ENCODE measurements around the gene CCN6. TPM values are rescaled to one million over a fixed set of nuclear protein-coding genes. Genes with fewer than 3 reads are reported as not detected.

The CCN6 gene
- total and polyA plus RNA-seq, 2 donors (not counting 1 experiment from before 2014, with no cell fraction given) = not detected

- Histone ChIP-seq H2AFZ (ENCODE audit: insufficient read depth, low read depth, low read length, poor library complexity, severe bottlenecking) (no peak overlapping the region), H3K27me3 (replicated peaks in 1 of 4; ENCODE audit: control extremely low read depth in 1 of 4, control insufficient read depth in 3 of 4, insufficient read depth in 4 of 4, low read length in 3 of 4) (no peaks in the 10 kb centered on the region), H3K4me2 (replicated peaks; ENCODE audit: low read depth, low read length, poor library complexity, severe bottlenecking) (no peak overlapping the region), H3K9me3 (ENCODE audit: control extremely low read depth in 1 of 3, control insufficient read depth in 2 of 3, insufficient read depth in 1 of 3, low read length in 2 of 3) (no peaks in the 10 kb centered on the region), H4K20me1 (ENCODE audit: control insufficient read depth, insufficient read depth, low read length, poor library complexity, severe bottlenecking) (no peaks in the 10 kb centered on the region), H3K36me3 (replicated peaks in 1 of 2; ENCODE audit: control extremely low read depth in 1 of 2, control insufficient read depth in 1 of 2, extremely low read depth in 1 of 2, insufficient read depth in 2 of 2, low read length in 1 of 2) (no peaks in the 10 kb centered on the region), H3K27ac (ENCODE audit: low read length in 2 of 2) (no peak overlapping the region), H3K9ac (ENCODE audit: low read length) (no peak overlapping the region), H3K4me3 (ENCODE audit: control extremely low read depth in 1 of 5, extremely low read depth in 1 of 5, insufficient read depth in 1 of 5, low read depth in 2 of 5, low read length in 4 of 5) (no peak overlapping the region), H3K79me2 (ENCODE audit: control insufficient read depth, insufficient read depth, low read length) (no peaks in the 10 kb centered on the region), H3K4me1 (ENCODE audit: control insufficient read depth in 2 of 2, insufficient read depth in 2 of 2, low read length in 2 of 2) (no peaks in the 10 kb centered on the region)
- CTCF ChIA-PET = interaction anchor here (0.6 to 3.5 kb wide), 4 partner anchors 12 to 146 kb away, joined by 3 to 16 read pairs (median 4); no protein-coding TSS in a partner anchor
- intact Hi-C loops (cut with micrococcal nuclease) = no loop called here
- 82% methylated on average over 4 of the region's 6 CpGs for WGBS (ENCODE audit: insufficient coverage)
- no peak for TF ChIP-seq CTCF (IDR thresholded peaks at IDR 0.05)
- Mint-ChIP-seq H3K9me3 (ENCODE audit: insufficient read depth) (no peaks in the 10 kb centered on the region), H3K4me3 (no peak overlapping the region), H3K4me1 (no peaks in the 10 kb centered on the region), H3K27ac (no peak overlapping the region), H3K27me3 (no peaks in the 10 kb centered on the region)
- POLR2A ChIA-PET = no interaction called here
- DNase-seq = no peak
- no peak for ATAC-seq (ENCODE audit: low read depth)
These were observed 37.6 kb upstream of the CCN6 start for GRCh38 chr6:112016320-112016719.

- ChIA-PET CTCF (interaction anchor here (1.0 to 3.5 kb wide), 4 partner anchors 11 to 29 kb away, joined by 3 to 16 read pairs (median 4); no protein-coding TSS in a partner anchor), POLR2A (no interaction called here)
- no peak overlapping the region for H3K4me3 ChIP-seq (ENCODE audit: control extremely low read depth in 1 of 5, extremely low read depth in 1 of 5, insufficient read depth in 1 of 5, low read depth in 2 of 5, low read length in 4 of 5)
- WGBS (ENCODE audit: insufficient coverage) = 96% methylated on average over 3 of the region's 4 CpGs
- intact Hi-C loops (cut with micrococcal nuclease) = no loop called here
- no peaks in the 10 kb centered on the region for H3K36me3 ChIP-seq (replicated peaks in 1 of 2; ENCODE audit: control extremely low read depth in 1 of 2, control insufficient read depth in 1 of 2, extremely low read depth in 1 of 2, insufficient read depth in 2 of 2, low read length in 1 of 2)
- Mint-ChIP-seq H3K4me1 (no peaks in the 10 kb centered on the region), H3K27me3 (no peaks in the 10 kb centered on the region), H3K9me3 (ENCODE audit: insufficient read depth) (no peaks in the 10 kb centered on the region), H3K4me3 (no peak overlapping the region), H3K27ac (no peak overlapping the region)
- H3K79me2 ChIP-seq (ENCODE audit: control insufficient read depth, insufficient read depth, low read length) = no peaks in the 10 kb centered on the region
- TF ChIP-seq CTCF (IDR thresholded peaks at IDR 0.05) (no peak), EZH2 (IDR thresholded peaks at IDR 0.05; ENCODE audit: borderline replicate concordance, insufficient read depth, low read depth, low read length, poor library complexity, severe bottlenecking) (no peak)
- H3K4me1 ChIP-seq (ENCODE audit: control insufficient read depth in 2 of 2, insufficient read depth in 2 of 2, low read length in 2 of 2) = no peaks in the 10 kb centered on the region
- no peak overlapping the region for H3K4me2 ChIP-seq (replicated peaks; ENCODE audit: low read depth, low read length, poor library complexity, severe bottlenecking)
- DNase-seq (no peak), ATAC-seq (ENCODE audit: low read depth) (no peak)
- H4K20me1 ChIP-seq (ENCODE audit: control insufficient read depth, insufficient read depth, low read length, poor library complexity, severe bottlenecking) = no peaks in the 10 kb centered on the region
- no peak overlapping the region for H3K9ac ChIP-seq (ENCODE audit: low read length)
- H3K9me3 ChIP-seq (ENCODE audit: control extremely low read depth in 1 of 3, control insufficient read depth in 2 of 3, insufficient read depth in 1 of 3, low read length in 2 of 3) = no peaks in the 10 kb centered on the region
- no peaks in the 10 kb centered on the region for H3K27me3 ChIP-seq (replicated peaks in 1 of 4; ENCODE audit: control extremely low read depth in 1 of 4, control insufficient read depth in 3 of 4, insufficient read depth in 4 of 4, low read length in 3 of 4)
- no peak overlapping the region for H3K27ac ChIP-seq (ENCODE audit: low read length in 2 of 2)
- H2AFZ ChIP-seq (ENCODE audit: insufficient read depth, low read depth, low read length, poor library complexity, severe bottlenecking) = no peak overlapping the region
These were observed 36.7 kb upstream of the CCN6 start for GRCh38 chr6:112017169-112017568.
